HCT116 (cell line): ENCODE results near the gene SLC25A1. TPM values are rescaled to one million over a fixed set of nuclear protein-coding genes. Genes with fewer than 3 reads are reported as not detected.
A peak's percentile ranks its signal among the peaks of the same experiment; 100 is the strongest.

Source experiments
- ATAC-seq: fragments of 200-7000 bp; cut with Tn5 transposase; 2 replicates; pipeline ENCODE4 v1.9.1; 2020; ENCODE audit warnings: mild to moderate bottlenecking, moderate library complexity
- BruUV-seq: library from RNA; stranded (reverse); fragments of 400-500 nt; replicated peaks from 2 replicates; lab custom pipeline; 2021; lab: Mats Ljungman, UMichigan
- CTCF ChIA-PET: fragments of 300-600 bp; sonication (Branson Sonifier 250); formaldehyde crosslinking; loops from one replicate; lab custom pipeline; 2021; ENCODE audit warnings: antibody characterized with exemption; lab: Charles Lee
- POLR2A ChIA-PET: fragments of 300-600, 350-600 bp; sonication (Branson Sonifier 250); formaldehyde crosslinking; loops from one replicate; lab custom pipeline; 2021; ENCODE audit warnings: antibody characterized with exemption; lab: Charles Lee
- RAD21 ChIA-PET, 2 experiments: fragments of 300-600 bp; sonication (Branson Sonifier 250); formaldehyde crosslinking; loops; one replicate each; lab custom pipeline; 2023; ENCODE audit warnings: low total read pairs in 2 of 2; ENCODE audit not compliant: uncharacterized antibody in 2 of 2, unreplicated experiment in 2 of 2, low non-redundant PET in 1 of 2; lab: Charles Lee
- DNase-seq: peaks from one replicate; pipeline ENCODE4 v3.0.0-alpha.2; 2010; ENCODE audit warnings: low read depth, low spot score
- H2AFZ ChIP-seq: fragments of 200-600 bp; shearing (Covaris generic), sonication (generic); 2 replicates; pipeline ENCODE4 v1.6.1; 2017; ENCODE audit warnings: low read depth, mixed run types, mixed read lengths, antibody characterized with exemption, low read length; ENCODE audit not compliant: poor library complexity, severe bottlenecking
- H3K27ac ChIP-seq: 2 replicates; pipeline ENCODE4 v1.5.1; 2012; ENCODE audit warnings: low read depth, low read length
- H3K27me3 ChIP-seq: fragments of 200-600 bp; sonication (generic); 2 replicates; pipeline ENCODE4 v1.6.1; 2016; ENCODE audit warnings: mixed run types, low read length, mixed read lengths; ENCODE audit not compliant: insufficient read depth
- H3K36me3 ChIP-seq, 2 experiments: fragments of 200-500 bp in 1 of 2; fragments of 200-600 bp in 1 of 2; sonication (Bioruptor generic) in 1 of 2; sonication (generic) in 1 of 2; 2 replicates each; pipeline versions ENCODE4 v1.5.1 to v1.6.1; 2014 to 2016; ENCODE audit warnings: low read length in 2 of 2, inconsistent platforms in 1 of 2, mixed read lengths in 1 of 2, mixed run types in 1 of 2; ENCODE audit not compliant: insufficient read depth in 2 of 2, control insufficient read depth in 1 of 2
- H3K4me1 ChIP-seq, 2 experiments: fragments of 200-600 bp in 1 of 2; sonication (generic) in 1 of 2; 2 replicates each; pipeline versions ENCODE4 v1.5.1 to v1.6.1; 2012 to 2017; ENCODE audit warnings: low read length in 2 of 2, inconsistent platforms in 1 of 2, mild to moderate bottlenecking in 1 of 2, mixed read lengths in 1 of 2, mixed run types in 1 of 2, moderate library complexity in 1 of 2; ENCODE audit not compliant: insufficient read depth in 2 of 2, control insufficient read depth in 1 of 2
- H3K4me2 ChIP-seq: fragments of 200-600 bp; sonication (generic); 2 replicates; pipeline ENCODE4 v1.6.1; 2017; ENCODE audit warnings: mixed run types, low read length, mixed read lengths
- H3K4me3 ChIP-seq, 2 experiments: fragments of 200-600 bp in 1 of 2; sonication (generic) in 1 of 2; replicated peaks in 1 of 2; 2 replicates each; pipeline ENCODE4 v1.5.1; 2011 to 2016; ENCODE audit warnings: low read length in 2 of 2, control low read depth in 1 of 2, low read depth in 1 of 2, mild to moderate bottlenecking in 1 of 2, mixed read lengths in 1 of 2, mixed run types in 1 of 2
- H3K79me2 ChIP-seq: fragments of 200-600 bp; sonication (generic); 2 replicates; pipeline ENCODE4 v1.6.1; 2017; ENCODE audit warnings: mild to moderate bottlenecking, mixed run types, low read length, moderate library complexity, mixed read lengths; ENCODE audit not compliant: insufficient read depth
- H3K9ac ChIP-seq: fragments of 200-600 bp; sonication (generic); 2 replicates; pipeline ENCODE4 v1.6.1; 2016; ENCODE audit warnings: low read length, mixed read lengths
- H3K9me2 ChIP-seq: fragments of 200-600 bp; sonication (generic), shearing (Covaris generic); 2 replicates; pipeline ENCODE4 v1.6.1; 2017; ENCODE audit warnings: mixed run types, mild to moderate bottlenecking, moderate library complexity; ENCODE audit not compliant: insufficient read depth
- H3K9me3 ChIP-seq, 2 experiments: fragments of 200-500 bp in 1 of 2; fragments of 200-600 bp in 1 of 2; sonication (Bioruptor generic) in 1 of 2; sonication (generic) in 1 of 2; 2 replicates each; pipeline ENCODE4 v1.6.1; 2014 to 2017; ENCODE audit warnings: low read length in 2 of 2, mixed read lengths in 2 of 2, inconsistent platforms in 1 of 2, low read depth in 1 of 2, mild to moderate bottlenecking in 1 of 2, mixed run types in 1 of 2, moderate library complexity in 1 of 2; ENCODE audit not compliant: control insufficient read depth in 1 of 2, insufficient read depth in 1 of 2
- H4K20me1 ChIP-seq: fragments of 200-600 bp; sonication (generic), shearing (Covaris generic); 2 replicates; pipeline ENCODE4 v1.6.1; 2017; ENCODE audit warnings: mixed run types, mild to moderate bottlenecking, moderate library complexity; ENCODE audit not compliant: insufficient read depth
- CBX3 ChIP-seq: IDR thresholded peaks from 2 replicates; pipeline ENCODE4 v1.6.1; 2012; ENCODE audit warnings: low read depth
- EZH2phosphoT487 ChIP-seq: fragments of 200-600 bp; IDR thresholded peaks from 2 replicates; pipeline ENCODE4 v1.6.1; 2018; ENCODE audit warnings: antibody characterized with exemption, borderline replicate concordance
- JUND ChIP-seq: IDR thresholded peaks from 2 replicates; pipeline ENCODE4 v1.6.1; 2012
- POLR2AphosphoS5 ChIP-seq: IDR thresholded peaks from 2 replicates; pipeline ENCODE4 v1.6.1; 2011; ENCODE audit warnings: mild to moderate bottlenecking, low read depth, low read length, moderate library complexity
- REST ChIP-seq: IDR thresholded peaks from 2 replicates; pipeline ENCODE4 v1.6.1; 2012; ENCODE audit warnings: low read depth
- SIN3A ChIP-seq: IDR thresholded peaks from 2 replicates; pipeline ENCODE4 v1.6.1; 2012; ENCODE audit warnings: low read depth
- intact Hi-C: fragments of 100-400 bp; cut with micrococcal nuclease; formaldehyde crosslinking; loops from 2 replicates; pipeline ENCODE4 v1.10.0; 2022
- total RNA-seq: library from RNA; stranded (reverse); gene quantifications from one replicate; pipeline ENCODE4 v1.2.1, GENCODE V29; 2021; ENCODE audit not compliant: unreplicated experiment

SLC25A1 gene
- total RNA-seq, 1 experiment from 2014 or later: 146 TPM

- ATAC-seq: no peak
- H3K36me3 ChIP-seq: no peaks in the 10 kb centered on the region
- no peak for DNase-seq
- H3K9me2 ChIP-seq: no peaks in the 10 kb centered on the region
- intact Hi-C loops: no loop called here
- no peak overlapping the region for H3K9ac ChIP-seq
- no TSS peak for BruUV-seq
- H3K4me2 ChIP-seq: no peak overlapping the region
- H4K20me1 ChIP-seq: no peaks in the 10 kb centered on the region
- CTCF ChIA-PET: no interaction called here
- no peak overlapping the region for H3K4me3 ChIP-seq
- no peak for TF ChIP-seq POLR2AphosphoS5
- no peak for TF ChIP-seq SIN3A
- TF ChIP-seq REST: peak; percentile 20; the same call in 1 of the 2 replicates
- no peak for TF ChIP-seq JUND
- no peak for TF ChIP-seq CBX3
- no peak for TF ChIP-seq EZH2phosphoT487
- TF ChIP-seq, all 23 proteins: peak for 1
- H3K4me1 ChIP-seq: no peaks in the 10 kb centered on the region
- ChIA-PET RAD21 (no interaction called here), POLR2A (no interaction called here)
- no peaks in the 10 kb centered on the region for H3K27me3 ChIP-seq
- H2AFZ ChIP-seq: no peak overlapping the region
- H3K27ac ChIP-seq: no peak overlapping the region
- H3K9me3 ChIP-seq: no peaks in the 10 kb centered on the region
- no peaks in the 10 kb centered on the region for H3K79me2 ChIP-seq
Measured at GRCh38 chr22:19201869-19202798, 23.6 kb upstream of the SLC25A1 start.
